ENCODE data around the gene ZNF853. TPM values are rescaled to one million over a fixed set of nuclear protein-coding genes. Genes with fewer than 3 reads are reported as not detected.
A peak's percentile ranks its signal among the peaks of the same experiment; 100 is the strongest.
"Not testable (repeated sequence)": the region's sequence is repeated elsewhere in the genome, so short reads cannot be mapped to it uniquely, and the experiment has no call there.

Gene ZNF853
- total RNA-seq, 2 donors from 2014 or later: 3.6 to 11.2 TPM

GRCh38 chr7:6578114-6579084, 37.0 kb upstream of the ZNF853 start:
- ATAC-seq (no peak), DNase-seq (no peak)
- no peaks in the 10 kb centered on the region for H3K27me3 ChIP-seq
- 70 to 78% methylated on average over 16 to 18 of the region's 18 CpGs for WGBS, 2 donors
- no peak overlapping the region for H3K4me3 ChIP-seq
- intact Hi-C loops (cut with DNase I): no loop called here
- peak overlapping the region in 3 of 4 donors; percentile 82 to 97 (median 89) for H3K27ac ChIP-seq
- no peaks in the 10 kb centered on the region for H3K9me3 ChIP-seq
- TF ChIP-seq, protein P1, sequence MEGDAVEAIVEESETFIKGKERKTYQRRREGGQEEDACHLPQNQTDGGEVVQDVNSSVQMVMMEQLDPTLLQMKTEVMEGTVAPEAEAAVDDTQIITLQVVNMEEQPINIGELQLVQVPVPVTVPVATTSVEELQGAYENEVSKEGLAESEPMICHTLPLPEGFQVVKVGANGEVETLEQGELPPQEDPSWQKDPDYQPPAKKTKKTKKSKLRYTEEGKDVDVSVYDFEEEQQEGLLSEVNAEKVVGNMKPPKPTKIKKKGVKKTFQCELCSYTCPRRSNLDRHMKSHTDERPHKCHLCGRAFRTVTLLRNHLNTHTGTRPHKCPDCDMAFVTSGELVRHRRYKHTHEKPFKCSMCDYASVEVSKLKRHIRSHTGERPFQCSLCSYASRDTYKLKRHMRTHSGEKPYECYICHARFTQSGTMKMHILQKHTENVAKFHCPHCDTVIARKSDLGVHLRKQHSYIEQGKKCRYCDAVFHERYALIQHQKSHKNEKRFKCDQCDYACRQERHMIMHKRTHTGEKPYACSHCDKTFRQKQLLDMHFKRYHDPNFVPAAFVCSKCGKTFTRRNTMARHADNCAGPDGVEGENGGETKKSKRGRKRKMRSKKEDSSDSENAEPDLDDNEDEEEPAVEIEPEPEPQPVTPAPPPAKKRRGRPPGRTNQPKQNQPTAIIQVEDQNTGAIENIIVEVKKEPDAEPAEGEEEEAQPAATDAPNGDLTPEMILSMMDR (IDR thresholded peaks at IDR 0.05): no peak
- TF ChIP-seq POLR2A (IDR thresholded peaks at IDR 0.05): no peak
- H3K4me1 ChIP-seq: peaks cover 15% of the 10 kb centered on the region
- peaks cover 0 to 8% of the 10 kb centered on the region in 2 donors for H3K36me3 ChIP-seq (replicated peaks in 1 of 2; ENCODE audit: insufficient read depth in 1 of 2, low read depth in 2 of 2)

GRCh38 chr7:6579446-6579845, 36.0 kb upstream of the ZNF853 start:
- peaks cover 0 to 10% of the 10 kb centered on the region in 2 donors for H3K36me3 ChIP-seq (replicated peaks in 1 of 2; ENCODE audit: insufficient read depth in 1 of 2, low read depth in 2 of 2)
- no peaks in the 10 kb centered on the region for H3K9me3 ChIP-seq
- no peak overlapping the region for H3K27ac ChIP-seq
- H3K27me3 ChIP-seq: no peaks in the 10 kb centered on the region
- 89 to 96% methylated on average over 3 to 4 of the region's 4 CpGs for WGBS, 2 donors
- ATAC-seq: no peak
- no peak for TF ChIP-seq POLR2A (IDR thresholded peaks at IDR 0.05)
- TF ChIP-seq, protein P1 (IDR thresholded peaks at IDR 0.05): no peak
- intact Hi-C loops (cut with DNase I): no loop called here
- DNase-seq: no peak
- peaks cover 15% of the 10 kb centered on the region for H3K4me1 ChIP-seq
- H3K4me3 ChIP-seq: no peak overlapping the region

DNA sequence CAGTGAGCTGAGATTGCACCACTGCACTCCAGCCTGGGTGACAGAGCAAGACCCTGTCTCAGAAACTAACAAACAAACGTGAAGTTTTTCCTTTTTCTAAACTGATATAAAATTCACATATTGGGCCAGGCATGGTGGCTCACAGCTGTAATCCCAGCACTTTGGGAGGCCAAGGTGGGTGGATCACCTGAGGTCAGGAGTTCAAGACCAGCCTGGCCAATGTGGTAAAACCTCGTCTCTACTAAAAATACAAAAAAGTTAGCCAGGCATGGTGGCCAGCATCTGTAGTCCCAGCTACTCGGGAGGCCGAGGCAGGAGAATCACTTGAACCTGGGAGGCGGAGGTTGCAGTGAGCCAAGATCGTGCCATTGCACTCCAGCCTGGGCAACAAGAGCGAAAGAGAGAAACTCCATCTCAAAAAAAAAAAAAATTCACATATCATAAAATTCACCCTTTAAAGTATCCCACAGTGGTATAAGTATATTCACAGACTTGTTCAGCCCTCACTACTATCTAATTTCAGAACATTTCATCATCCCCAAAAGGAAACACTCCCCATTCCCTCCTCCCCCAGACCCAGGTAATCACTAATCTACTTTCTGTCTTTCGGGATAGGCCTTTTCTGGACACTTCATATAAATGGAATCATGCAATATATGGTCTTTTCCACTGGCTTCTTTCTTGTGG, 29.5 kb upstream of the ZNF853 start:
- H3K27ac ChIP-seq; H3K9me3 ChIP-seq; ATAC-seq; DNase-seq; H3K27me3 ChIP-seq; H3K4me3 ChIP-seq; intact Hi-C loops (cut with DNase I): not testable (repeated sequence)
- 91 to 94% methylated on average over 7 to 8 of the region's 8 CpGs for WGBS, 2 donors
- Histone ChIP-seq H3K4me1 (peaks cover 11% of the 10 kb centered on the region), H3K36me3 (replicated peaks in 1 of 2; ENCODE audit: insufficient read depth in 1 of 2, low read depth in 2 of 2) (peaks cover 0 to 14% of the 10 kb centered on the region in 2 donors)

DNA sequence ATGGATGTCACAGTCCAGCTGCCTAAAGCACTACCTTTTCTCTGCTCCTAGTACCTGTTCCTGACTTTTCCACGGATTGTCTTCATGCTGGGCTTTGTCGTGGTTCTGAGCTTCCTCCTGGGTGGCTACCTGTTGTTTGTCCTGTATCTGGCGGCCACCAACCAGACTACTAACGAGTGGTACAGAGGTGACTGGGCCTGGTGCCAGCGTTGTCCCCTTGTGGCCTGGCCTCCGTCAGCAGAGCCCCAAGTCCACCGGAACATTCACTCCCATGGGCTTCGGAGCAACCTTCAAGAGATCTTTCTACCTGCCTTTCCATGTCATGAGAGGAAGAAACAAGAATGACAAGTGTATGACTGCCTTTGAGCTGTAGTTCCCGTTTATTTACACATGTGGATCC, 26.8 kb upstream of the ZNF853 start:
- Histone ChIP-seq H3K4me1 (peaks cover 19% of the 10 kb centered on the region), H3K36me3 (replicated peaks in 1 of 2; ENCODE audit: insufficient read depth in 1 of 2, low read depth in 2 of 2) (peaks cover 0 to 8% of the 10 kb centered on the region in 2 donors), H3K4me3 (no peak overlapping the region), H3K27me3 (no peaks in the 10 kb centered on the region), H3K27ac (no peak overlapping the region), H3K9me3 (no peaks in the 10 kb centered on the region)
- intact Hi-C loops (cut with DNase I): no loop called here
- 73 to 87% methylated on average over 9 of the region's 9 CpGs for WGBS, 2 donors
- TF ChIP-seq, protein P1 (IDR thresholded peaks at IDR 0.05): no peak
- TF ChIP-seq POLR2A (IDR thresholded peaks at IDR 0.05): no peak
- DNase-seq (peak in 3 of 4 donors; percentile 10 to 20 (median 17)), ATAC-seq (no peak)

DNA sequence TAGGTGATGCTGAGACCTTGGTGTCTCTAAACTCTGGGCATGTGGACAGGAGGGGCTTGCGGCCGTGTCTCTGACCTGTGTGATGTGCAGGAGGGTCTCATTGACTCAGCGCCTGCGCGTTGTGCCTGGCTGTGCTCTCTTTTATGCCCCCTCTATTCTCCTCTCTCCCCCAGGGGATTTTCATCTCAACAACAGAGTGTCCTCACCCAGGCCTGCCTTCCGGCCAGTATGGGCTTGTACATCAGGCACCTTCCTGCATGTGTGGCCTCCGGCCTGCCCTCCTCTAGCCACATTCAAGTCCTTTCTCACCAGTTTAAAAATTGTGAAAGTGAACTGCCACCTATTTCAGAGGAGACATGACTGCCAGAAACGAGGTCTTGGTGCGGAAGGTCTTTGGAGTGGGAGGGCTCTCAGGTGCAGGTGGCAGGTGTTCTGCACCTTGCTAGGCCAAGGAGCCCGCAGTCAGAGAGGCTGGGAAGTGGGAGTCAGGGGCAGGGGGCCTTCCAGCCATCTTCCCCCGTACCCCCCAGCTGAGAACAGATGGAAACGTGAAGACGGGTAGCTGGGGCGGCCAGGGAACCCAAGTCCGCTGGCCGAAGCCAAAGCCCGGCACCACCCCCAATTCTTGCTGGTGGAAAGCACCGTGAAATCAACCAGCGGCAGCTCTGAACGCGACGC, 26.1 kb upstream of the ZNF853 start:
- peak overlapping the region in 3 of 4 donors; percentile 17 to 88 (median 84) for H3K27ac ChIP-seq
- H3K9me3 ChIP-seq: no peaks in the 10 kb centered on the region
- H3K4me3 ChIP-seq: no peak overlapping the region
- TF ChIP-seq, protein P1 (IDR thresholded peaks at IDR 0.05): peak in 1 of 7 experiments; percentile 9
- no peak for TF ChIP-seq POLR2A (IDR thresholded peaks at IDR 0.05)
- peaks cover 19% of the 10 kb centered on the region for H3K4me1 ChIP-seq
- H3K36me3 ChIP-seq (replicated peaks in 1 of 2; ENCODE audit: insufficient read depth in 1 of 2, low read depth in 2 of 2): peaks cover 3 to 9% of the 10 kb centered on the region in 2 donors
- intact Hi-C loops (cut with DNase I): no loop called here
- no peaks in the 10 kb centered on the region for H3K27me3 ChIP-seq
- DNase-seq: no peak
- 39 to 59% methylated on average over 14 to 22 of the region's 22 CpGs for WGBS, 2 donors
- ATAC-seq: no peak

Data from body of pancreas (tissue), 4 donors.